GM23338 (cell line): ENCODE results near the gene SOD1. TPM values are rescaled to one million over a fixed set of nuclear protein-coding genes. Genes with fewer than 3 reads are reported as not detected.

Source experiments
- ATAC-seq: fragments of 200-7000 bp; cut with Tn5 transposase; 3 replicates; pipeline ENCODE4 v1.9.1; 2020
- DNase-seq: peaks from one replicate; pipeline ENCODE4 v3.0.0-alpha.2; 2015; ENCODE audit warnings: low spot score
- H2AFZ ChIP-seq: fragments of 200-600 bp; sonication (generic); 2 replicates; pipeline ENCODE4 v1.8.0; 2016; ENCODE audit warnings: antibody characterized with exemption, mild to moderate bottlenecking, moderate library complexity
- H3F3A ChIP-seq: fragments of 200-600 bp; sonication (generic); replicated peaks from 2 replicates; pipeline ENCODE4 v1.8.0; 2017; ENCODE audit warnings: antibody characterized with exemption, mixed run types, low read depth
- H3K27ac ChIP-seq: fragments of 200-600 bp; sonication (generic); 2 replicates; pipeline ENCODE4 v1.6.1; 2016; ENCODE audit warnings: low read depth
- H3K27me3 ChIP-seq: fragments of 200-600 bp; sonication (generic); 2 replicates; pipeline ENCODE4 v1.8.0; 2016; ENCODE audit warnings: mild to moderate bottlenecking, mixed run types, moderate library complexity; ENCODE audit not compliant: insufficient read depth
- H3K36me3 ChIP-seq: fragments of 200-600 bp; sonication (generic); 2 replicates; pipeline ENCODE4 v1.8.0; 2016; ENCODE audit warnings: mild to moderate bottlenecking; ENCODE audit not compliant: insufficient read depth
- H3K4me1 ChIP-seq: fragments of 200-600 bp; sonication (generic); 2 replicates; pipeline ENCODE4 v1.8.0; 2016; ENCODE audit warnings: mild to moderate bottlenecking, moderate library complexity; ENCODE audit not compliant: insufficient read depth
- H3K4me2 ChIP-seq: fragments of 200-600 bp; sonication (generic); 2 replicates; pipeline ENCODE4 v1.7.1; 2017; ENCODE audit warnings: mixed run types
- H3K4me3 ChIP-seq: fragments of 200-600 bp; sonication (generic); 2 replicates; pipeline ENCODE4 v1.6.1; 2016; ENCODE audit warnings: mixed run types
- H3K79me2 ChIP-seq: fragments of 200-600 bp; sonication (generic); replicated peaks from 2 replicates; pipeline ENCODE4 v1.8.0; 2017; ENCODE audit warnings: mild to moderate bottlenecking; ENCODE audit not compliant: insufficient read depth
- H3K9me2 ChIP-seq: fragments of 200-600 bp; sonication (generic); 2 replicates; pipeline ENCODE4 v1.8.0; 2017; ENCODE audit not compliant: insufficient read depth
- H4K20me1 ChIP-seq: fragments of 200-600 bp; sonication (generic); replicated peaks from 2 replicates; pipeline ENCODE4 v1.8.0; 2017; ENCODE audit warnings: mild to moderate bottlenecking; ENCODE audit not compliant: insufficient read depth
- H3K27ac Mint-ChIP-seq: 2 replicates; pipeline ENCODE4 v1.8.0; 2020; ENCODE audit warnings: inconsistent platforms, mild to moderate bottlenecking, moderate library complexity, mixed read lengths
- H3K27me3 Mint-ChIP-seq: 3 replicates; pipeline ENCODE4 v1.8.0; 2022; ENCODE audit warnings: low read depth, mild to moderate bottlenecking, moderate library complexity, mixed read lengths, inconsistent platforms; ENCODE audit not compliant: insufficient read depth, poor library complexity
- H3K36me3 Mint-ChIP-seq: 3 replicates; pipeline ENCODE4 v1.8.0; 2021; ENCODE audit warnings: low read depth, mild to moderate bottlenecking, inconsistent platforms, moderate library complexity, mixed read lengths
- H3K4me1 Mint-ChIP-seq: 3 replicates; pipeline ENCODE4 v1.8.0; 2020; ENCODE audit warnings: mild to moderate bottlenecking, inconsistent platforms, mixed read lengths
- H3K4me3 Mint-ChIP-seq: 3 replicates; pipeline ENCODE4 v1.8.0; 2021; ENCODE audit warnings: moderate library complexity, mild to moderate bottlenecking, inconsistent platforms, mixed read lengths
- H3K9me3 Mint-ChIP-seq: 3 replicates; pipeline ENCODE4 v1.8.0; 2020; ENCODE audit warnings: moderate library complexity, mild to moderate bottlenecking, inconsistent platforms, mixed read lengths
- CREB1 ChIP-seq: fragments of 250-450 bp; sonication (Bioruptor Pico); IDR thresholded peaks from 2 replicates; pipeline ENCODE4 v1.5.0; 2020; ENCODE audit warnings: low read depth, mild to moderate bottlenecking, moderate library complexity
- EZH2 ChIP-seq: fragments of 200-600 bp; sonication (generic); IDR thresholded peaks from one replicate; pipeline ENCODE4 v1.8.0; 2017; ENCODE audit warnings: antibody characterized with exemption, mild to moderate bottlenecking, low read depth; ENCODE audit not compliant: unreplicated experiment
- EZH2phosphoT487 ChIP-seq: fragments of 200-600 bp; sonication (generic); IDR thresholded peaks from one replicate; pipeline ENCODE4 v1.8.1; 2018; ENCODE audit warnings: antibody characterized with exemption; ENCODE audit not compliant: unreplicated experiment
- JUNB ChIP-seq: IDR thresholded peaks from one replicate; pipeline ENCODE4 v1.6.1; 2016; ENCODE audit warnings: antibody characterized with exemption; ENCODE audit not compliant: unreplicated experiment
- NANOG ChIP-seq: IDR thresholded peaks from 2 replicates; pipeline ENCODE4 v1.6.1; 2016; ENCODE audit warnings: antibody characterized with exemption, borderline replicate concordance
- POLR2AphosphoS5 ChIP-seq: IDR thresholded peaks from 2 replicates; pipeline ENCODE4 v1.6.1; 2016; ENCODE audit warnings: antibody characterized with exemption, low read depth
- STAT1 ChIP-seq: IDR thresholded peaks from one replicate; pipeline ENCODE4 v1.6.1; 2016; ENCODE audit warnings: antibody characterized with exemption; ENCODE audit not compliant: unreplicated experiment
- ZNF114 ChIP-seq: fragments of 250-450 bp; sonication (Bioruptor Pico); IDR thresholded peaks from 2 replicates; pipeline ENCODE4 v1.5.0; 2020; ENCODE audit warnings: mild to moderate bottlenecking, moderate library complexity
- ZNF331 ChIP-seq: fragments of 250-450 bp; sonication (Bioruptor Pico); IDR thresholded peaks from 2 replicates; pipeline ENCODE4 v1.5.0; 2020; ENCODE audit warnings: low read depth, mild to moderate bottlenecking, moderate library complexity
- polyA plus RNA-seq: library from polyadenylated mRNA; unstranded; fragments of >200 nt; fragmentation: Nextera tagmentation; extraction: Ambion mirVana; gene quantifications from 2 replicates; pipeline ENCODE4 v1.2.1, GENCODE V29; 2016
- total RNA-seq: library from RNA; depleted of rRNA; stranded (reverse); fragments of >200 nt; shearing (Covaris generic); gene quantifications from 2 replicates; pipeline ENCODE4 v1.2.3, GENCODE V29; 2014
- TF ChIP-seq, protein P1 (sequence below): fragments of 250-450 bp; sonication (Bioruptor Pico); IDR thresholded peaks from 2 replicates; pipeline ENCODE4 v1.5.0; 2020; ENCODE audit warnings: mild to moderate bottlenecking, moderate library complexity
- TF ChIP-seq, protein P2 (sequence below): IDR thresholded peaks from one replicate; pipeline ENCODE4 v1.6.1; 2018; ENCODE audit warnings: antibody characterized with exemption; ENCODE audit not compliant: unreplicated experiment
- TF ChIP-seq, protein P3 (sequence below): IDR thresholded peaks from 2 replicates; pipeline ENCODE4 v1.6.1; 2016; ENCODE audit warnings: antibody characterized with exemption
- TF ChIP-seq, protein P4 (sequence below), 2 experiments: fragments of 200-600 bp in 1 of 2; sonication (generic) in 1 of 2; conservative IDR thresholded peaks; 2 replicates each; pipeline versions ENCODE4 v1.5.1 to v1.6.1; 2016 to 2017; ENCODE audit warnings: antibody characterized with exemption in 2 of 2, low read depth in 2 of 2, mild to moderate bottlenecking in 2 of 2, moderate library complexity in 1 of 2

SOD1 gene
- total and polyA plus RNA-seq, 2 experiments from 2014 or later = 123 to 454 TPM

DNA sequence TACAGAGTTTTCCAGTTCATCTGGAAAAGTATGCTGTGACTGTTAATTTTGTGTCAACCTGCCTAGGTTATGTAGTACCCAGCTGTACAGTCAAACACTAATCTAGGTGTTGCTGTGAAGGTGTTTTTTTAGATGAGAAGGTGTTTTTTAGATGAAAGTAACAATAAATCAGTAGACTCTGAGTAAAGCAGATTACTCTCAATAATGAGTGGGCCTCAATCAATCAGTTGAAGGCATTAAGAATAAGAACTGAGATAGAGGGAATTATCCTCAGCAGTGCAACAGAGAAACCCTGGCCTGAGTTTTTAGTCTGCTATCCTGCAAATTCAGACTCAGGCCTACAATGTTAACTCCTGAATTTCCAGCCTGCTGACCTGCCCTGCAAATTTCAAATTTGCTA lies 39.0 kb downstream of the SOD1 start:
- no peak for ATAC-seq
- Histone ChIP-seq H2AFZ (no peak overlapping the region), H4K20me1 (peaks cover 15% of the 10 kb centered on the region), H3K27ac (no peak overlapping the region), H3F3A (no peaks in the 10 kb centered on the region), H3K4me3 (no peak overlapping the region), H3K9me2 (no peaks in the 10 kb centered on the region), H3K4me1 (no peaks in the 10 kb centered on the region), H3K79me2 (peaks cover 32% of the 10 kb centered on the region), H3K36me3 (peaks cover 82% of the 10 kb centered on the region), H3K4me2 (no peak overlapping the region), H3K27me3 (no peaks in the 10 kb centered on the region)
- H3K27me3 Mint-ChIP-seq = no peaks in the 10 kb centered on the region
- H3K9me3 Mint-ChIP-seq = no peaks in the 10 kb centered on the region
- peaks cover 84% of the 10 kb centered on the region for H3K36me3 Mint-ChIP-seq
- DNase-seq = no peak
- H3K27ac Mint-ChIP-seq = no peak overlapping the region
- TF ChIP-seq, protein P1, sequence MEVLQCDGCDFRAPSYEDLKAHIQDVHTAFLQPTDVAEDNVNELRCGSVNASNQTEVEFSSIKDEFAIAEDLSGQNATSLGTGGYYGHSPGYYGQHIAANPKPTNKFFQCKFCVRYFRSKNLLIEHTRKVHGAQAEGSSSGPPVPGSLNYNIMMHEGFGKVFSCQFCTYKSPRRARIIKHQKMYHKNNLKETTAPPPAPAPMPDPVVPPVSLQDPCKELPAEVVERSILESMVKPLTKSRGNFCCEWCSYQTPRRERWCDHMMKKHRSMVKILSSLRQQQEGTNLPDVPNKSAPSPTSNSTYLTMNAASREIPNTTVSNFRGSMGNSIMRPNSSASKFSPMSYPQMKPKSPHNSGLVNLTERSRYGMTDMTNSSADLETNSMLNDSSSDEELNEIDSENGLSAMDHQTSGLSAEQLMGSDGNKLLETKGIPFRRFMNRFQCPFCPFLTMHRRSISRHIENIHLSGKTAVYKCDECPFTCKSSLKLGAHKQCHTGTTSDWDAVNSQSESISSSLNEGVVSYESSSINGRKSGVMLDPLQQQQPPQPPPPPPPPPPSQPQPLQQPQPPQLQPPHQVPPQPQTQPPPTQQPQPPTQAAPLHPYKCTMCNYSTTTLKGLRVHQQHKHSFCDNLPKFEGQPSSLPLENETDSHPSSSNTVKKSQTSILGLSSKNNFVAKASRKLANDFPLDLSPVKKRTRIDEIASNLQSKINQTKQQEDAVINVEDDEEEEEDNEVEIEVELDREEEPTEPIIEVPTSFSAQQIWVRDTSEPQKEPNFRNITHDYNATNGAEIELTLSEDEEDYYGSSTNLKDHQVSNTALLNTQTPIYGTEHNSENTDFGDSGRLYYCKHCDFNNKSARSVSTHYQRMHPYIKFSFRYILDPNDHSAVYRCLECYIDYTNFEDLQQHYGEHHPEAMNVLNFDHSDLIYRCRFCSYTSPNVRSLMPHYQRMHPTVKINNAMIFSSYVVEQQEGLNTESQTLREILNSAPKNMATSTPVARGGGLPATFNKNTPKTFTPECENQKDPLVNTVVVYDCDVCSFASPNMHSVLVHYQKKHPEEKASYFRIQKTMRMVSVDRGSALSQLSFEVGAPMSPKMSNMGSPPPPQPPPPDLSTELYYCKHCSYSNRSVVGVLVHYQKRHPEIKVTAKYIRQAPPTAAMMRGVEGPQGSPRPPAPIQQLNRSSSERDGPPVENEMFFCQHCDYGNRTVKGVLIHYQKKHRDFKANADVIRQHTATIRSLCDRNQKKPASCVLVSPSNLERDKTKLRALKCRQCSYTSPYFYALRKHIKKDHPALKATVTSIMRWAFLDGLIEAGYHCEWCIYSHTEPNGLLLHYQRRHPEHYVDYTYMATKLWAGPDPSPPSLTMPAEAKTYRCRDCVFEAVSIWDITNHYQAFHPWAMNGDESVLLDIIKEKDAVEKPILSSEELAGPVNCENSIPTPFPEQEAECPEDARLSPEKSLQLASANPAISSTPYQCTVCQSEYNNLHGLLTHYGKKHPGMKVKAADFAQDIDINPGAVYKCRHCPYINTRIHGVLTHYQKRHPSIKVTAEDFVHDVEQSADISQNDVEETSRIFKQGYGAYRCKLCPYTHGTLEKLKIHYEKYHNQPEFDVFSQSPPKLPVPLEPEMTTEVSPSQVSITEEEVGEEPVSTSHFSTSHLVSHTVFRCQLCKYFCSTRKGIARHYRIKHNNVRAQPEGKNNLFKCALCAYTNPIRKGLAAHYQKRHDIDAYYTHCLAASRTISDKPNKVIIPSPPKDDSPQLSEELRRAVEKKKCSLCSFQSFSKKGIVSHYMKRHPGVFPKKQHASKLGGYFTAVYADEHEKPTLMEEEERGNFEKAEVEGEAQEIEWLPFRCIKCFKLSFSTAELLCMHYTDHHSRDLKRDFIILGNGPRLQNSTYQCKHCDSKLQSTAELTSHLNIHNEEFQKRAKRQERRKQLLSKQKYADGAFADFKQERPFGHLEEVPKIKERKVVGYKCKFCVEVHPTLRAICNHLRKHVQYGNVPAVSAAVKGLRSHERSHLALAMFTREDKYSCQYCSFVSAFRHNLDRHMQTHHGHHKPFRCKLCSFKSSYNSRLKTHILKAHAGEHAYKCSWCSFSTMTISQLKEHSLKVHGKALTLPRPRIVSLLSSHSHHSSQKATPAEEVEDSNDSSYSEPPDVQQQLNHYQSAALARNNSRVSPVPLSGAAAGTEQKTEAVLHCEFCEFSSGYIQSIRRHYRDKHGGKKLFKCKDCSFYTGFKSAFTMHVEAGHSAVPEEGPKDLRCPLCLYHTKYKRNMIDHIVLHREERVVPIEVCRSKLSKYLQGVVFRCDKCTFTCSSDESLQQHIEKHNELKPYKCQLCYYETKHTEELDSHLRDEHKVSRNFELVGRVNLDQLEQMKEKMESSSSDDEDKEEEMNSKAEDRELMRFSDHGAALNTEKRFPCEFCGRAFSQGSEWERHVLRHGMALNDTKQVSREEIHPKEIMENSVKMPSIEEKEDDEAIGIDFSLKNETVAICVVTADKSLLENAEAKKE = no peak
- TF ChIP-seq JUNB = no peak
- TF ChIP-seq NANOG = no peak
- no peak for TF ChIP-seq CREB1 (CRISPR knock-in tag)
- no peak for TF ChIP-seq ZNF114 (CRISPR knock-in tag)
- no peak for TF ChIP-seq EZH2
- no peak for TF ChIP-seq EZH2phosphoT487
- TF ChIP-seq, protein P2, sequence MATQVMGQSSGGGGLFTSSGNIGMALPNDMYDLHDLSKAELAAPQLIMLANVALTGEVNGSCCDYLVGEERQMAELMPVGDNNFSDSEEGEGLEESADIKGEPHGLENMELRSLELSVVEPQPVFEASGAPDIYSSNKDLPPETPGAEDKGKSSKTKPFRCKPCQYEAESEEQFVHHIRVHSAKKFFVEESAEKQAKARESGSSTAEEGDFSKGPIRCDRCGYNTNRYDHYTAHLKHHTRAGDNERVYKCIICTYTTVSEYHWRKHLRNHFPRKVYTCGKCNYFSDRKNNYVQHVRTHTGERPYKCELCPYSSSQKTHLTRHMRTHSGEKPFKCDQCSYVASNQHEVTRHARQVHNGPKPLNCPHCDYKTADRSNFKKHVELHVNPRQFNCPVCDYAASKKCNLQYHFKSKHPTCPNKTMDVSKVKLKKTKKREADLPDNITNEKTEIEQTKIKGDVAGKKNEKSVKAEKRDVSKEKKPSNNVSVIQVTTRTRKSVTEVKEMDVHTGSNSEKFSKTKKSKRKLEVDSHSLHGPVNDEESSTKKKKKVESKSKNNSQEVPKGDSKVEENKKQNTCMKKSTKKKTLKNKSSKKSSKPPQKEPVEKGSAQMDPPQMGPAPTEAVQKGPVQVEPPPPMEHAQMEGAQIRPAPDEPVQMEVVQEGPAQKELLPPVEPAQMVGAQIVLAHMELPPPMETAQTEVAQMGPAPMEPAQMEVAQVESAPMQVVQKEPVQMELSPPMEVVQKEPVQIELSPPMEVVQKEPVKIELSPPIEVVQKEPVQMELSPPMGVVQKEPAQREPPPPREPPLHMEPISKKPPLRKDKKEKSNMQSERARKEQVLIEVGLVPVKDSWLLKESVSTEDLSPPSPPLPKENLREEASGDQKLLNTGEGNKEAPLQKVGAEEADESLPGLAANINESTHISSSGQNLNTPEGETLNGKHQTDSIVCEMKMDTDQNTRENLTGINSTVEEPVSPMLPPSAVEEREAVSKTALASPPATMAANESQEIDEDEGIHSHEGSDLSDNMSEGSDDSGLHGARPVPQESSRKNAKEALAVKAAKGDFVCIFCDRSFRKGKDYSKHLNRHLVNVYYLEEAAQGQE = no peak
- no peak for TF ChIP-seq STAT1
- no peak for TF ChIP-seq POLR2AphosphoS5
- TF ChIP-seq, protein P3, sequence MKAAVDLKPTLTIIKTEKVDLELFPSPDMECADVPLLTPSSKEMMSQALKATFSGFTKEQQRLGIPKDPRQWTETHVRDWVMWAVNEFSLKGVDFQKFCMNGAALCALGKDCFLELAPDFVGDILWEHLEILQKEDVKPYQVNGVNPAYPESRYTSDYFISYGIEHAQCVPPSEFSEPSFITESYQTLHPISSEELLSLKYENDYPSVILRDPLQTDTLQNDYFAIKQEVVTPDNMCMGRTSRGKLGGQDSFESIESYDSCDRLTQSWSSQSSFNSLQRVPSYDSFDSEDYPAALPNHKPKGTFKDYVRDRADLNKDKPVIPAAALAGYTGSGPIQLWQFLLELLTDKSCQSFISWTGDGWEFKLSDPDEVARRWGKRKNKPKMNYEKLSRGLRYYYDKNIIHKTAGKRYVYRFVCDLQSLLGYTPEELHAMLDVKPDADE = no peak
- no peak for TF ChIP-seq ZNF331
- TF ChIP-seq, protein P4, sequence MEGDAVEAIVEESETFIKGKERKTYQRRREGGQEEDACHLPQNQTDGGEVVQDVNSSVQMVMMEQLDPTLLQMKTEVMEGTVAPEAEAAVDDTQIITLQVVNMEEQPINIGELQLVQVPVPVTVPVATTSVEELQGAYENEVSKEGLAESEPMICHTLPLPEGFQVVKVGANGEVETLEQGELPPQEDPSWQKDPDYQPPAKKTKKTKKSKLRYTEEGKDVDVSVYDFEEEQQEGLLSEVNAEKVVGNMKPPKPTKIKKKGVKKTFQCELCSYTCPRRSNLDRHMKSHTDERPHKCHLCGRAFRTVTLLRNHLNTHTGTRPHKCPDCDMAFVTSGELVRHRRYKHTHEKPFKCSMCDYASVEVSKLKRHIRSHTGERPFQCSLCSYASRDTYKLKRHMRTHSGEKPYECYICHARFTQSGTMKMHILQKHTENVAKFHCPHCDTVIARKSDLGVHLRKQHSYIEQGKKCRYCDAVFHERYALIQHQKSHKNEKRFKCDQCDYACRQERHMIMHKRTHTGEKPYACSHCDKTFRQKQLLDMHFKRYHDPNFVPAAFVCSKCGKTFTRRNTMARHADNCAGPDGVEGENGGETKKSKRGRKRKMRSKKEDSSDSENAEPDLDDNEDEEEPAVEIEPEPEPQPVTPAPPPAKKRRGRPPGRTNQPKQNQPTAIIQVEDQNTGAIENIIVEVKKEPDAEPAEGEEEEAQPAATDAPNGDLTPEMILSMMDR (conservative IDR thresholded peaks at IDR 0.05; ENCODE audit: low read depth in 2 of 2) = no peak
- H3K4me3 Mint-ChIP-seq = no peak overlapping the region
- no peaks in the 10 kb centered on the region for H3K4me1 Mint-ChIP-seq
